A549 (cell line): ENCODE data around the gene RHCG. TPM values are rescaled to one million over a fixed set of nuclear protein-coding genes. Genes with fewer than 3 reads are reported as not detected.

Experiments used
- ATAC-seq, 2 experiments: fragments of 200-7000 bp in 1 of 2; fragments of >200 bp in 1 of 2; cut with Nextera tagmentation in 1 of 2; cut with Tn5 transposase in 1 of 2; 3 replicates each; pipeline versions ENCODE4 v1.8.0 to v1.9.1; 2018 to 2020; ENCODE audit warnings: mild to moderate bottlenecking in 1 of 2, moderate library complexity in 1 of 2
- CTCF ChIA-PET: fragments of 300-600 bp; sonication (Branson Sonifier 250); formaldehyde crosslinking; extraction: SDS; loops from one replicate; lab custom pipeline; 2021; ENCODE audit warnings: antibody characterized with exemption, inconsistent platforms; lab: Yijun Ruan, JAX
- POLR2A ChIA-PET: fragments of 350-600 bp; formaldehyde crosslinking; extraction: SDS; loops from one replicate; lab custom pipeline; 2021; ENCODE audit warnings: antibody characterized with exemption, inconsistent platforms; lab: Yijun Ruan, JAX
- DNase-seq, 2 experiments: peaks; one replicate each; pipeline versions ENCODE4 v3.0.0 to v3.0.0-alpha.2; 2011 to 2016; ENCODE audit warnings: low read depth in 1 of 2, low spot score in 1 of 2
- FAIRE-seq: peaks from 2 replicates; lab custom pipeline; 2011; peaks lifted over from hg19 to GRCh38; lab: Jason Lieb, UNC
- H3K27ac ChIP-seq, 2 experiments: fragments of >200 bp; sonication (Bioruptor Twin); formaldehyde crosslinking; 3 replicates each; pipeline ENCODE4 v1.5.1; 2016 to 2017
- H3K4me1 ChIP-seq: fragments of >200 bp; sonication (Bioruptor Twin); formaldehyde crosslinking; 3 replicates; pipeline ENCODE4 v1.6.1; 2016
- H3K4me2 ChIP-seq: fragments of >200 bp; sonication (Bioruptor Twin); formaldehyde crosslinking; 3 replicates; pipeline ENCODE4 v1.6.1; 2016
- H3K4me3 ChIP-seq: fragments of >200 bp; sonication (Bioruptor Twin); formaldehyde crosslinking; 3 replicates; pipeline ENCODE4 v1.5.1; 2016
- H3K9me3 ChIP-seq: fragments of >200 bp; sonication (Bioruptor Twin); formaldehyde crosslinking; 3 replicates; pipeline ENCODE4 v1.6.1; 2016
- CBX2 ChIP-seq: fragments of 200-600 bp; sonication (generic); IDR thresholded peaks from 2 replicates; pipeline ENCODE4 v1.6.1; 2016; ENCODE audit warnings: low read depth, mild to moderate bottlenecking, borderline replicate concordance
- CEBPB ChIP-seq, 2 experiments: fragments of >200 bp in 1 of 2; sonication (Bioruptor Twin) in 1 of 2; formaldehyde crosslinking in 1 of 2; IDR thresholded peaks; 2 replicates each; pipeline ENCODE4 v1.6.1; 2012 to 2016
- CHD2 ChIP-seq: fragments of 150-350 bp; IDR thresholded peaks from 2 replicates; pipeline ENCODE4 v1.6.1; 2014; ENCODE audit warnings: low read length; ENCODE audit not compliant: partially characterized antibody
- CTCF ChIP-seq: fragments of >200 bp; sonication (Bioruptor Twin); formaldehyde crosslinking; IDR thresholded peaks from 3 replicates; pipeline ENCODE4 v1.5.1; 2016
- ESRRA ChIP-seq: fragments of 150-350 bp; IDR thresholded peaks from 2 replicates; pipeline ENCODE4 v1.6.1; 2014; ENCODE audit warnings: mild to moderate bottlenecking, low read length, borderline replicate concordance
- FOSB ChIP-seq: fragments of 250-450 bp; sonication (Bioruptor Pico); IDR thresholded peaks from 2 replicates; pipeline ENCODE4 v1.5.0; 2020; ENCODE audit warnings: mild to moderate bottlenecking, moderate library complexity
- FOXS1 ChIP-seq: fragments of 250-450 bp; sonication (Bioruptor Pico); IDR thresholded peaks from 2 replicates; pipeline ENCODE4 v1.5.0; 2020; ENCODE audit warnings: mild to moderate bottlenecking, moderate library complexity
- HDAC2 ChIP-seq: fragments of 200-600 bp; sonication (generic); IDR thresholded peaks from 2 replicates; pipeline ENCODE4 v1.6.1; 2016
- HEYL ChIP-seq: fragments of 250-450 bp; sonication (Bioruptor Pico); IDR thresholded peaks from 2 replicates; pipeline ENCODE4 v1.8.0; 2021; ENCODE audit warnings: mild to moderate bottlenecking, moderate library complexity
- HOXB13 ChIP-seq: fragments of 250-450 bp; sonication (Bioruptor Pico); IDR thresholded peaks from 2 replicates; pipeline ENCODE4 v1.5.0; 2020; ENCODE audit warnings: low read depth, mild to moderate bottlenecking, moderate library complexity
- HOXB5 ChIP-seq: fragments of 250-450 bp; sonication (Bioruptor Pico); IDR thresholded peaks from 2 replicates; pipeline ENCODE4 v1.5.0; 2020; ENCODE audit warnings: mild to moderate bottlenecking, moderate library complexity
- JUN ChIP-seq, 2 experiments: fragments of >200 bp; sonication (Bioruptor Twin); formaldehyde crosslinking; IDR thresholded peaks; 2 replicates in 1 of 2; 3 replicates in 1 of 2; pipeline ENCODE4 v1.6.1; 2016 to 2017
- JUNB ChIP-seq: fragments of >200 bp; sonication (Bioruptor Twin); formaldehyde crosslinking; IDR thresholded peaks from 2 replicates; pipeline ENCODE4 v1.6.1; 2016
- KDM5A ChIP-seq: fragments of 200-600 bp; sonication (generic); IDR thresholded peaks from 2 replicates; pipeline ENCODE4 v1.6.1; 2016; ENCODE audit warnings: antibody characterized with exemption, mild to moderate bottlenecking
- MAZ ChIP-seq: fragments of 150-350 bp; IDR thresholded peaks from 2 replicates; pipeline ENCODE4 v1.6.1; 2014; ENCODE audit warnings: antibody characterized with exemption, low read depth, low read length, borderline replicate concordance
- MYC ChIP-seq: IDR thresholded peaks from 2 replicates; pipeline ENCODE4 v1.6.1; 2012; ENCODE audit warnings: mild to moderate bottlenecking, inconsistent platforms, low read length, improper control_type of control experiment, borderline replicate concordance
- NPAS2 ChIP-seq: fragments of 250-450 bp; sonication (Bioruptor Pico); IDR thresholded peaks from 2 replicates; pipeline ENCODE4 v1.8.0; 2022; ENCODE audit warnings: mild to moderate bottlenecking, moderate library complexity, borderline replicate concordance
- NR3C1 ChIP-seq: fragments of >200 bp; sonication (Bioruptor Twin); formaldehyde crosslinking; IDR thresholded peaks from 3 replicates; pipeline ENCODE4 v1.6.1; 2017
- POLR2A ChIP-seq: IDR thresholded peaks from 2 replicates; pipeline ENCODE4 v1.6.1; 2012; ENCODE audit warnings: mild to moderate bottlenecking, low read length
- RAD21 ChIP-seq, 2 experiments: fragments of >200 bp in 1 of 2; sonication (Bioruptor Twin) in 1 of 2; formaldehyde crosslinking in 1 of 2; IDR thresholded peaks in 1 of 2; conservative IDR thresholded peaks in 1 of 2; 2 replicates in 1 of 2; 3 replicates in 1 of 2; pipeline ENCODE4 v1.6.1; 2012 to 2018; ENCODE audit warnings: inconsistent platforms in 1 of 2
- RARB ChIP-seq: fragments of 250-450 bp; sonication (Bioruptor Pico); IDR thresholded peaks from 2 replicates; pipeline ENCODE4 v1.8.0; 2021; ENCODE audit warnings: mild to moderate bottlenecking, moderate library complexity
- RFX5 ChIP-seq: fragments of 450-650 bp; IDR thresholded peaks from 2 replicates; pipeline ENCODE4 v1.7.1; 2014; ENCODE audit warnings: antibody characterized with exemption, mild to moderate bottlenecking, moderate library complexity
- RNF2 ChIP-seq: fragments of 200-600 bp; sonication (generic); IDR thresholded peaks from 2 replicates; pipeline ENCODE4 v1.6.1; 2016; ENCODE audit warnings: low read depth, mild to moderate bottlenecking, antibody characterized with exemption, moderate library complexity, borderline replicate concordance
- TFCP2L1 ChIP-seq: fragments of 250-450 bp; sonication (Bioruptor Pico); IDR thresholded peaks from 2 replicates; pipeline ENCODE4 v1.5.0; 2021; ENCODE audit warnings: mild to moderate bottlenecking
- TP53 ChIP-seq: fragments of 250-450 bp; sonication (Bioruptor Pico); IDR thresholded peaks from 2 replicates; pipeline ENCODE4 v1.5.0; 2021; ENCODE audit warnings: mild to moderate bottlenecking, moderate library complexity
- ZSCAN20 ChIP-seq: fragments of 250-450 bp; sonication (Bioruptor Pico); IDR thresholded peaks from 2 replicates; pipeline ENCODE4 v1.8.0; 2022; ENCODE audit warnings: mild to moderate bottlenecking, moderate library complexity
- WGBS: methylation state at CpG from one replicate; pipeline ENCODE4 v1.1.6; 2017; ENCODE audit errors: missing lambda C conversion rate; 5-methylcytosine and 5-hydroxymethylcytosine counted together
- polyA plus RNA-seq, 4 experiments: library from polyadenylated mRNA; depleted of rRNA in 3 of 4; stranded (reverse); fragments of >200 nt; fragmentation: RNase III in 1 of 4; extraction: RNeasy Plus Mini Kit Qiagen cat#74134 plus additional on column Dnase treatment in 1 of 4; gene quantifications; 2 replicates in 3 of 4; 3 replicates in 1 of 4; pipeline ENCODE4 v1.2.3, GENCODE V29; 2011 to 2017
- TF ChIP-seq, protein P1 (sequence below): fragments of 150-350 bp; IDR thresholded peaks from 2 replicates; pipeline ENCODE4 v1.6.1; 2014; ENCODE audit warnings: low read depth, mild to moderate bottlenecking, low read length
- TF ChIP-seq, protein P2 (sequence below): fragments of 450-650 bp; IDR thresholded peaks from 2 replicates; pipeline ENCODE4 v1.6.1; 2014; ENCODE audit warnings: antibody characterized with exemption
- TF ChIP-seq, protein P3 (sequence below): fragments of >200 bp; sonication (Bioruptor Twin); formaldehyde crosslinking; IDR thresholded peaks from 2 replicates; pipeline ENCODE4 v1.6.1; 2016

RHCG gene
- polyA plus RNA-seq, 2 of the 4 experiments (the other 2 are of a cell fraction) = 3.6 to 11.0 TPM

GRCh38 chr15:89489376-89489775 is 7.0 kb downstream of the RHCG start:
- ATAC-seq (no peak), FAIRE-seq (no peak), DNase-seq (no peak)
- no peak overlapping the region for H3K4me3 ChIP-seq
- H3K4me2 ChIP-seq = no peak overlapping the region
- CTCF ChIA-PET = interaction anchor here (1.0 to 9.2 kb wide), 10 partner anchors 9 to 131 kb away, joined by 3 to 98 read pairs (median 6); no protein-coding TSS in a partner anchor
- H3K9me3 ChIP-seq = no peaks in the 10 kb centered on the region
- POLR2A ChIA-PET = no interaction called here
- TF ChIP-seq KDM5A = no peak
- TF ChIP-seq RFX5 = no peak
- TF ChIP-seq RARB (CRISPR knock-in tag) = no peak
- no peak for TF ChIP-seq RNF2
- TF ChIP-seq ESRRA = no peak
- no peak for TF ChIP-seq TP53 (CRISPR knock-in tag)
- no peak for TF ChIP-seq RAD21 (conservative IDR thresholded peaks at IDR 0.05 in 1 of 2, IDR thresholded peaks at IDR 0.05 in 1 of 2)
- TF ChIP-seq CEBPB (IDR thresholded peaks at IDR 0.05) = no peak
- TF ChIP-seq, protein P1, sequence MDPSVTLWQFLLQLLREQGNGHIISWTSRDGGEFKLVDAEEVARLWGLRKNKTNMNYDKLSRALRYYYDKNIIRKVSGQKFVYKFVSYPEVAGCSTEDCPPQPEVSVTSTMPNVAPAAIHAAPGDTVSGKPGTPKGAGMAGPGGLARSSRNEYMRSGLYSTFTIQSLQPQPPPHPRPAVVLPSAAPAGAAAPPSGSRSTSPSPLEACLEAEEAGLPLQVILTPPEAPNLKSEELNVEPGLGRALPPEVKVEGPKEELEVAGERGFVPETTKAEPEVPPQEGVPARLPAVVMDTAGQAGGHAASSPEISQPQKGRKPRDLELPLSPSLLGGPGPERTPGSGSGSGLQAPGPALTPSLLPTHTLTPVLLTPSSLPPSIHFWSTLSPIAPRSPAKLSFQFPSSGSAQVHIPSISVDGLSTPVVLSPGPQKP = no peak
- TF ChIP-seq, protein P2, sequence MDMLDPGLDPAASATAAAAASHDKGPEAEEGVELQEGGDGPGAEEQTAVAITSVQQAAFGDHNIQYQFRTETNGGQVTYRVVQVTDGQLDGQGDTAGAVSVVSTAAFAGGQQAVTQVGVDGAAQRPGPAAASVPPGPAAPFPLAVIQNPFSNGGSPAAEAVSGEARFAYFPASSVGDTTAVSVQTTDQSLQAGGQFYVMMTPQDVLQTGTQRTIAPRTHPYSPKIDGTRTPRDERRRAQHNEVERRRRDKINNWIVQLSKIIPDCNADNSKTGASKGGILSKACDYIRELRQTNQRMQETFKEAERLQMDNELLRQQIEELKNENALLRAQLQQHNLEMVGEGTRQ = no peak
- TF ChIP-seq JUNB = no peak
- no peak for TF ChIP-seq CHD2
- WGBS = 74% methylated on average over 4 of the region's 4 CpGs
- no peak overlapping the region for H3K27ac ChIP-seq
- no peaks in the 10 kb centered on the region for H3K4me1 ChIP-seq

- Histone ChIP-seq H3K4me2 (no peak overlapping the region), H3K4me1 (no peaks in the 10 kb centered on the region), H3K4me3 (no peak overlapping the region), H3K27ac (no peak overlapping the region), H3K9me3 (no peaks in the 10 kb centered on the region)
- no peak for FAIRE-seq
- ATAC-seq = no peak
- ChIA-PET POLR2A (no interaction called here), CTCF (interaction anchor here (1.2 to 9.2 kb wide), 7 partner anchors 8 to 130 kb away, joined by 3 to 98 read pairs (median 13); partner anchors contain the start of gene RHCG)
- no peak for DNase-seq
- no peak for TF ChIP-seq MAZ
- no peak for TF ChIP-seq HOXB5 (CRISPR knock-in tag)
- TF ChIP-seq, protein P3, sequence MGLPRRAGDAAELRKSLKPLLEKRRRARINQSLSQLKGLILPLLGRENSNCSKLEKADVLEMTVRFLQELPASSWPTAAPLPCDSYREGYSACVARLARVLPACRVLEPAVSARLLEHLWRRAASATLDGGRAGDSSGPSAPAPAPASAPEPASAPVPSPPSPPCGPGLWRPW = no peak
- no peak for TF ChIP-seq POLR2A
- TF ChIP-seq MYC = no peak
- no peak for TF ChIP-seq FOSB (CRISPR knock-in tag)
- TF ChIP-seq, protein P2 = no peak
- no peak for TF ChIP-seq CBX2
- no peak for TF ChIP-seq NPAS2 (CRISPR knock-in tag)
- no peak for TF ChIP-seq HOXB13 (CRISPR knock-in tag)
- 19% methylated on average over 2 of the region's 2 CpGs for WGBS
These were observed 8.6 kb downstream of the RHCG start for GRCh38 chr15:89487791-89488190.

DNA sequence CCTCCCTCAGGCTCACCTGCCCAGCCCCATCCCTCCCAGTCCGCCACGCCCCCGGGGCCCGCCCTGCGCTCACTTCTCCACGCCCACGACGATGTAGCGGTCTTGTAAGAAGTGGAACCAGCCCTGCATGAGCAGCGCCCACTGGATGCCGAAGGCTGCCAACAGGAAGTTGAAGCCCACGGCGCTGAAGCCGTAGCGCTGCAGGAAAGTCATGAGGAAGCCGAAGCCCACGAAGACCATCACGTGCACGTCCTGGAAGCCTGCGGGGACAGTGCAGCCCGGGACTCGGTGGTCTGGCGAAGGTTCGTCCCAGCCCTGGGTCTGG is 9.7 kb downstream of the RHCG start:
- no peak overlapping the region for H3K4me2 ChIP-seq
- POLR2A ChIA-PET = no interaction called here
- no peak for FAIRE-seq
- ATAC-seq = no peak
- no peak overlapping the region for H3K27ac ChIP-seq
- peaks cover 7% of the 10 kb centered on the region; the same call in 1 of the 3 replicates for H3K4me1 ChIP-seq
- H3K4me3 ChIP-seq = no peak overlapping the region
- CTCF ChIA-PET = interaction anchor here (1.2 to 7.0 kb wide), 4 partner anchors 9 to 128 kb away, joined by 3 to 51 read pairs (median 10); partner anchors contain the start of gene RHCG
- 83% methylated on average over 24 of the region's 24 CpGs for WGBS
- no peaks in the 10 kb centered on the region for H3K9me3 ChIP-seq
- no peak for DNase-seq
- TF ChIP-seq FOXS1 (CRISPR knock-in tag) = no peak
- TF ChIP-seq CBX2 = no peak
- TF ChIP-seq ZSCAN20 (CRISPR knock-in tag) = no peak
- TF ChIP-seq NR3C1 = no peak
- no peak for TF ChIP-seq HDAC2
- TF ChIP-seq JUN (IDR thresholded peaks at IDR 0.05) = no peak
- no peak for TF ChIP-seq TFCP2L1
- no peak for TF ChIP-seq HEYL (CRISPR knock-in tag)
- TF ChIP-seq TP53 (CRISPR knock-in tag) = no peak
- TF ChIP-seq CTCF = no peak
